Heart left ventricle (tissue), 13 donors: ENCODE measurements around the gene BUB1B.

ENCODE experiments used
- CTCF ChIP-seq, 12 donors: fragments of 200-600 bp; sonication (generic) in 4 of 12; IDR thresholded peaks; one replicate each; pipeline versions ENCODE4 v1.5.0 to v1.8.0; 2018 to 2022; ENCODE audit warnings: antibody characterized with exemption in 12 of 12, mild to moderate bottlenecking in 5 of 12
- POLR2A ChIP-seq, 2 donors: fragments of 450-650 bp; IDR thresholded peaks; one replicate each; pipeline ENCODE4 v1.6.1; 2017; ENCODE audit warnings: antibody characterized with exemption in 2 of 2, mild to moderate bottlenecking in 2 of 2, moderate library complexity in 2 of 2
- donor health status: ischemic (EF 13 %, LVEDD 7.1; RV severe dilation, severe dysfunction).
- donor health status: DM: no; HTN: yes; CAD: no.
- donor health status: DM: no; HTN: no; CAD: no.
- donor health status: ischemic (EF 25% LVEDD 6.9; RV normal size, moderate dysfunction).
- donor health status: ischemic (EF 25% LVEDD 5.7; RV mildly dilated, moderate dysfunction).
- donor health status: ischemic (EF 35%, LVEDD 5.7; RV mildly dilated, moderate dysfunction).
- donor health status: nonischemic (EF 11% LVEDD 7.7; RV severe dilation, severe dysfunction).
- donor health status: DM: yes; HTN: yes; CAD: no.
- donor health status: PGD.
- donor health status: ischemic (EF 29% LVEDD 5.4; RV normal size, mild dysfunction).
- donor health status: nonischemic (EF 23%, LVEDD 6.1; RV moderate dilation, normal function).

DNA sequence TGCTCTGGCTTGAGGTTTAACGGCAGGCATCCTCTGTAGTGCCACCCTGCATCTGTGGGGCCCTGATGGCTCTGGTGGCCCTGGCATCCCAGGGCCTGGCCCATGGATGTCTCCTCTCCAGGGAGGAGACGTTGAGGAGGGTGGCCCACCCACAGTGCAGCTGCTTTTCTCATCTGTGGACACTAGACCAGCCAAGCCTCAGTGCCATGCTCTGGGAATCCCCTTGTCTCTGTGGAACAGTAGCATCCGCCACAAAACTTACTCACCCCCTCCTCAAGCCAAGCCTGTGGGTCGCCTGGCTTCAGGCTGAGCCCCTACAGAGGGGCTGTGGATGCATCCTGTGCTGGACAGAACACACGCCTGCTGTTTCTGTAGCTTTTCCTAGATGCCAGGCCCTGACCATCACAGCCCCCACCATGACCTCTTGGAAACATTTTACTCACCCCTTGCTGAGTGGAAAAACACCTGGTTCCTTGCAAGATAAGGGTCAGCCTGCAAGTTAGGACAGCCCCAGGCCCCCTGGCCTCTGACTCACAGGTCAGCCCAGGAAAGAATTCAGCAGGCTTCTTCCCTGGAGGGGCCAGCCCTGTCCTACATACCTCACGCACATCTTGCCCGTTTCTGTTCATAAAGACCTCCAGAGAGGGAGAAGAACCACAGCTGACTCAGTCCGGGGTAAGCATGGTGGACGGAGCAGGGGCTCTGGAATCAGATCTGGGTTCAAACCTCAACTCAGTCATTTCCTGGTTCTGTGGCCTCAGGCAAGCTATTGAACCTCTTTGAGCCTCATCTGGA lies 97.0 kb downstream of the BUB1B start:
- TF ChIP-seq CTCF (IDR thresholded peaks at IDR 0.05) (no peak), POLR2A (IDR thresholded peaks at IDR 0.05) (no peak)
